IMR-90 (cell line): ENCODE data around the gene ACIN1. TPM values are rescaled to one million over a fixed set of nuclear protein-coding genes. Genes with fewer than 3 reads are reported as not detected.
"Not testable (repeated sequence)": the region's sequence is repeated elsewhere in the genome, so short reads cannot be mapped to it uniquely, and the experiment has no call there.

Experiments
- ATAC-seq: fragments of 200-7000 bp; cut with Tn5 transposase; 2 replicates; pipeline ENCODE4 v1.9.1; 2020; ENCODE audit warnings: low read depth, mild to moderate bottlenecking, moderate library complexity
- BruUV-seq: library from RNA; stranded (reverse); fragments of 400-500 nt; replicated peaks from 2 replicates; lab custom pipeline; 2021; lab: Mats Ljungman, UMichigan
- CTCF ChIA-PET: fragments of 300-600 bp; formaldehyde crosslinking; extraction: SDS; loops from one replicate; lab custom pipeline; 2021; ENCODE audit warnings: antibody characterized with exemption; lab: Yijun Ruan, JAX
- POLR2A ChIA-PET: fragments of 300-600 bp; sonication (Branson Sonifier 250); formaldehyde crosslinking; loops from one replicate; lab custom pipeline; 2022; ENCODE audit warnings: antibody characterized with exemption; ENCODE audit not compliant: unreplicated experiment; lab: Charles Lee
- DNase-seq: peaks from one replicate; pipeline ENCODE4 v3.0.0; 2013
- H2AFZ ChIP-seq: replicated peaks from 2 replicates; pipeline ENCODE3; 2013; ENCODE audit warnings: low read length, mild to moderate bottlenecking; ENCODE audit not compliant: poor library complexity
- H2AK5ac ChIP-seq: 2 replicates; pipeline ENCODE4 v1.6.1; 2013; ENCODE audit warnings: low read depth, low read length, inconsistent platforms
- H2AK9ac ChIP-seq: replicated peaks from 2 replicates; pipeline ENCODE3; 2013; ENCODE audit warnings: mild to moderate bottlenecking, low read depth, low read length, moderate library complexity; ENCODE audit not compliant: poor library complexity
- H2BK120ac ChIP-seq: 2 replicates; pipeline ENCODE4 v1.6.1; 2013; ENCODE audit warnings: low read depth, low read length, inconsistent platforms
- H2BK15ac ChIP-seq: 3 replicates; pipeline ENCODE4 v1.6.1; 2013; ENCODE audit warnings: low read depth, low read length, inconsistent platforms
- H2BK20ac ChIP-seq: 2 replicates; pipeline ENCODE4 v1.6.1; 2013; ENCODE audit warnings: low read depth, mild to moderate bottlenecking, inconsistent platforms, low read length, moderate library complexity
- H2BK5ac ChIP-seq: 2 replicates; pipeline ENCODE4 v1.6.1; 2013; ENCODE audit warnings: mild to moderate bottlenecking, low read depth, low read length, inconsistent platforms; ENCODE audit not compliant: poor library complexity, severe bottlenecking
- H3K14ac ChIP-seq: replicated peaks from 2 replicates; pipeline ENCODE4 v1.6.1; 2013; ENCODE audit warnings: low read depth, low read length, inconsistent platforms
- H3K18ac ChIP-seq: 2 replicates; pipeline ENCODE4 v1.6.1; 2013; ENCODE audit warnings: low read depth, low read length, control low read depth
- H3K23ac ChIP-seq: 2 replicates; pipeline ENCODE4 v1.6.1; 2013; ENCODE audit warnings: low read depth, low read length, inconsistent platforms
- H3K27ac ChIP-seq: 2 replicates; pipeline ENCODE4 v1.5.1; 2013; ENCODE audit warnings: mild to moderate bottlenecking, control low read depth, low read length; ENCODE audit not compliant: insufficient read depth
- H3K27me3 ChIP-seq: 2 replicates; pipeline ENCODE4 v1.6.1; 2013; ENCODE audit warnings: low read length; ENCODE audit not compliant: control insufficient read depth, insufficient read depth
- H3K36me3 ChIP-seq: 2 replicates; pipeline ENCODE4 v1.6.1; 2013; ENCODE audit warnings: low read length, mixed read lengths; ENCODE audit not compliant: control insufficient read depth, insufficient read depth
- H3K4ac ChIP-seq: 2 replicates; pipeline ENCODE4 v1.6.1; 2013; ENCODE audit warnings: low read depth, low read length, inconsistent platforms
- H3K4me1 ChIP-seq: 2 replicates; pipeline ENCODE4 v1.6.1; 2013; ENCODE audit warnings: low read length, mixed read lengths; ENCODE audit not compliant: control insufficient read depth, insufficient read depth
- H3K4me2 ChIP-seq: 2 replicates; pipeline ENCODE4 v1.6.1; 2013; ENCODE audit warnings: low read depth, mild to moderate bottlenecking, control low read depth, low read length, moderate library complexity
- H3K4me3 ChIP-seq: 2 replicates; pipeline ENCODE4 v1.5.1; 2013; ENCODE audit warnings: low read depth, mild to moderate bottlenecking, control low read depth, low read length, moderate library complexity; ENCODE audit not compliant: insufficient read depth
- H3K56ac ChIP-seq: 2 replicates; pipeline ENCODE4 v1.6.1; 2013; ENCODE audit warnings: low read length, inconsistent platforms; ENCODE audit not compliant: insufficient read depth; ENCODE audit errors: extremely low read depth
- H3K79me1 ChIP-seq, 2 experiments: 2 replicates each; pipeline ENCODE4 v1.6.1; 2013; ENCODE audit warnings: low read length in 2 of 2, inconsistent platforms in 1 of 2, low read depth in 1 of 2
- H3K9ac ChIP-seq: 2 replicates; pipeline ENCODE4 v1.6.1; 2013; ENCODE audit warnings: low read depth, low read length, control low read depth
- H3K9me1 ChIP-seq: 2 replicates; pipeline ENCODE4 v1.6.1; 2013; ENCODE audit warnings: low read length, inconsistent platforms; ENCODE audit not compliant: insufficient read depth
- H3K9me3 ChIP-seq: 2 replicates; pipeline ENCODE4 v1.6.1; 2013; ENCODE audit warnings: low read length; ENCODE audit not compliant: control insufficient read depth, insufficient read depth
- H4K20me1 ChIP-seq: 2 replicates; pipeline ENCODE4 v1.6.1; 2013; ENCODE audit warnings: low read length, inconsistent platforms; ENCODE audit not compliant: insufficient read depth
- H4K5ac ChIP-seq: 2 replicates; pipeline ENCODE4 v1.6.1; 2013; ENCODE audit warnings: mild to moderate bottlenecking, low read depth, low read length, control low read depth
- H4K8ac ChIP-seq, 2 experiments: 2 replicates each; pipeline ENCODE4 v1.6.1; 2013; ENCODE audit warnings: low read depth in 2 of 2, low read length in 2 of 2, control low read depth in 1 of 2, inconsistent platforms in 1 of 2
- H4K91ac ChIP-seq: 2 replicates; pipeline ENCODE4 v1.6.1; 2013; ENCODE audit warnings: low read depth, low read length, inconsistent platforms; ENCODE audit not compliant: insufficient read depth
- WGBS, 2 experiments: methylation state at CpG; one replicate each; pipeline versions ENCODE4 v1.1.5 to v1.1.7; 2013; ENCODE audit warnings: missing lambda C conversion rate in 2 of 2; ENCODE audit not compliant: insufficient read length in 1 of 2; ENCODE audit errors: extremely low coverage in 2 of 2; 5-methylcytosine and 5-hydroxymethylcytosine counted together
- dilution Hi-C: fragments of 300-500 bp; cut with HindIII; formaldehyde crosslinking; loops from one replicate; pipeline ENCODE4 v1.14.3; 2018; ENCODE audit warnings: low sequenced_read_pairs; ENCODE audit not compliant: unreplicated experiment
- in situ Hi-C: fragments of 300-500 bp; cut with MboI; formaldehyde crosslinking; loops from 3 replicates; pipeline ENCODE4 v1.14.3; 2019; ENCODE audit warnings: low sequenced_read_pairs, inconsistent platforms, mixed read lengths
- intact Hi-C: fragments of 100-400 bp; cut with micrococcal nuclease; formaldehyde crosslinking; loops from 2 replicates; pipeline ENCODE4 v1.10.0; 2022
- polyA plus RNA-seq, 3 experiments: library from polyadenylated mRNA; depleted of rRNA; stranded (reverse); fragments of >200 nt; gene quantifications; 2 replicates each; pipeline ENCODE4 v1.2.3, GENCODE V29; 2012; ENCODE audit warnings: low replicate concordance in 1 of 3
- total RNA-seq: library from RNA; depleted of rRNA; stranded (reverse); fragments of >200 nt; gene quantifications from 2 replicates; pipeline ENCODE4 v1.2.3, GENCODE V29; 2012

The ACIN1 gene
- total and polyA plus RNA-seq, 2 of the 4 experiments (the other 2 are of a cell fraction), result 73.8 to 185 TPM

DNA sequence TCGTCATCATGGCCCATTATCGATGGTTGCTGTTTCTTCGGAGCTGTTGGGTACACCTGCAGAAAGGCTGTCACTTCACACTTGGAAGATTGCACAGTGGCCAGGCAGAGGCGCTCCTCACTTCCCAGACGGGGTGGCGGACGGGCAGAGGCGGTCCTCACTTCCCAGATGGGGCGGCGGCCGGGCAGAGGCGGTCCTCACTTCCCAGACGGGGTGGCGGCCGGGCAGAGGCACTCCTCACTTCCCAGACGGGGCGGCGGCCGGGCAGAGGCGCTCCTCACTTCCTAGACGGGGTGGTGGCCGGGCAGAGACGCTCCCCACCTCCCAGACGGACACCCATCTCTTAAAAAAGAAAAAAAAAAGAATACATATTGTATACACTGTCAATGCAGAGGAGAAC is 13.2 kb upstream of the ACIN1 start:
- H4K8ac ChIP-seq, H2AK9ac ChIP-seq, H3K36me3 ChIP-seq, H2BK20ac ChIP-seq, ATAC-seq, H4K20me1 ChIP-seq, POLR2A ChIA-PET, DNase-seq, H2BK120ac ChIP-seq, H3K27me3 ChIP-seq, H2AK5ac ChIP-seq, H3K4me3 ChIP-seq, H2BK15ac ChIP-seq, intact Hi-C loops, in situ Hi-C loops, H3K23ac ChIP-seq, H4K91ac ChIP-seq, H3K14ac ChIP-seq, H3K9me3 ChIP-seq, H3K4ac ChIP-seq, H3K9me1 ChIP-seq, H2AFZ ChIP-seq, H2BK5ac ChIP-seq, BruUV-seq, H3K9ac ChIP-seq, H3K18ac ChIP-seq, H3K56ac ChIP-seq, H3K27ac ChIP-seq, dilution Hi-C loops, H4K5ac ChIP-seq, H3K4me2 ChIP-seq, H3K79me1 ChIP-seq: not testable (repeated sequence)
- 92% methylated on average over 9 of the region's 24 CpGs; no CpG with 5 or more reads in 1 of the 2 experiments for WGBS, 2 experiments
- H3K4me1 ChIP-seq, result peaks cover 11% of the 10 kb centered on the region
- CTCF ChIA-PET, result interaction anchor here (3.9 kb wide), 1 partner anchor 40 kb away, joined by 18 read pairs; no protein-coding TSS in a partner anchor

DNA sequence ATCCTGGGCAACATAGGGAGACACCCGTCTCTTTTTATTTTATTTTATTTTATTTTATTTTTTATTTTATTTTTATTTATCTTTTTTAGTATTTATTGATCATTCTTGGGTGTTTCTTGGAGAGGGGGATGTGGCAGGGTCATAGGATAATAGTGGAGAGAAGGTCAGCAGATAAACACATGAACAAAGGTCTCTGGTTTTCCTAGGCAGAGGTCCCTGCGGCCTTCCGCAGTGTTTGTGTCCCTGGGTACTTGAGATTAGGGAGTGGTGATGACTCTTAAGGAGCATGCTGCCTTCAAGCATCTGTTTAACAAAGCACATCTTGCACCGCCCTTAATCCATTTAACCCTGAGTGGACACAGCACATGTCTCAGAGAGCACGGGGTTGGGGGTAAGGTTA is 12.7 kb upstream of the ACIN1 start:
- H3K9ac ChIP-seq, H3K9me1 ChIP-seq, H4K91ac ChIP-seq, H3K27ac ChIP-seq, H3K36me3 ChIP-seq, H2BK15ac ChIP-seq, H2BK120ac ChIP-seq, CTCF ChIA-PET, H2BK20ac ChIP-seq, H3K4me3 ChIP-seq, H3K9me3 ChIP-seq, BruUV-seq, H2AFZ ChIP-seq, H4K5ac ChIP-seq, H3K4me1 ChIP-seq, H3K27me3 ChIP-seq, H2AK9ac ChIP-seq, H2BK5ac ChIP-seq, H3K18ac ChIP-seq, H4K8ac ChIP-seq, H3K14ac ChIP-seq, H3K56ac ChIP-seq, DNase-seq, H4K20me1 ChIP-seq, H3K23ac ChIP-seq, H3K79me1 ChIP-seq, H3K4me2 ChIP-seq, dilution Hi-C loops, ATAC-seq, H2AK5ac ChIP-seq, in situ Hi-C loops, H3K4ac ChIP-seq, intact Hi-C loops, POLR2A ChIA-PET: not testable (repeated sequence)
- WGBS, 2 experiments, result no CpG with 5 or more reads among the region's 5 CpGs
